ENCODE measurements around the gene CERK.

CERK gene

DNA sequence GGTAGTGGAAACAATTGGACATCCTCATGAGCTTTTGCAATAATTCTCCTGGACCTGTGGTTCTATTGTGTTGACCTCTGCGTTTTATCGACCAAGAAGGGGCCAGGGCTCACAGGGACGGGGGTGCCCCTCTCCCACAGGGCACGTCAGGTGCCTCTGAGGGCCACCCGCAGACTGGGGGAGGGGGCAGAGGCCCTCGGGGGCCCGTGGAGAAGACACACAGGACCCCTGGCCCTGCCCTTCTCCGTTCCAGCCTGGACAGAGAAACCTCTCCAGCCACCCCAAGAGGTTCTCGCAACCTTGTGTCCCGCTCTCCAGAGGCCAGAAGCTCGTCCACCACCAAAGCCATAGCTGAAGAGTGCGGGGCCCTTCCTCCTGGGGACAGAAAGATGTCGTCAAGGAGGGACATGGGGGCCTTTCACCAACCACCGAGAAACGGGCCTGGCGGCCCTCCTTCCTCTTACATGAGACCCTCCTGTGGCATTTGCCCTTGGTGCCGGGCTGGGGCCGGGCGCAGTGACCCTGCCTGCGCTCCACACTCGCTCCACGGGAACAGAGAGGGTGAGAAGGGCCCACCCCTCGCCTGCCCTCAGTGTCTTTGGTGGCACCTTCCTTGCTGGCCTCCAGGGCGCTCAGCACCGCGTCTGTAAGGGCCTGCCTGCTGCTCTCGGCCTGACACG is 60.6 kb downstream of the CERK start:
- no peak for DNase-seq (ENCODE audit: low spot score)

DNA sequence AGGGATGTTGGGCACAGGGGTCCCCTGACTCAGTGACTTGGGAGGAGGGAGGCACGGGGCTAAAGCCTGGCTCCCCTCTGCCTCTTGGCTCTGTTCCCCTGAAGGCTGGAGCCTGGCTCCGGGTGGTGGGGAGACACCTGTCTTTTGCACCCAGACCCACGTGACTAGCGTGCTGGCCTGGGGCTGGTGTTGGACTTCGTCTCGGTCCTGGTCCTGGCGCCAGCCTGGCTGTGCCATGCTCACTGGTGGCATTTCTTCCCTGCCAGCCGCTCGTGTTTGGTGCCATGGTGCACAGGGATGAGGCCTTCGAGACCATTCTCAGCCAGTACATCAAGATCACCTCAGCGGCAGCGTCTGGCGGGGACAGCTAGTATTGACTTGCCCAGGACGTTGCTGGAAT is 61.2 kb downstream of the CERK start:
- no peak for DNase-seq (ENCODE audit: low spot score)

DNA sequence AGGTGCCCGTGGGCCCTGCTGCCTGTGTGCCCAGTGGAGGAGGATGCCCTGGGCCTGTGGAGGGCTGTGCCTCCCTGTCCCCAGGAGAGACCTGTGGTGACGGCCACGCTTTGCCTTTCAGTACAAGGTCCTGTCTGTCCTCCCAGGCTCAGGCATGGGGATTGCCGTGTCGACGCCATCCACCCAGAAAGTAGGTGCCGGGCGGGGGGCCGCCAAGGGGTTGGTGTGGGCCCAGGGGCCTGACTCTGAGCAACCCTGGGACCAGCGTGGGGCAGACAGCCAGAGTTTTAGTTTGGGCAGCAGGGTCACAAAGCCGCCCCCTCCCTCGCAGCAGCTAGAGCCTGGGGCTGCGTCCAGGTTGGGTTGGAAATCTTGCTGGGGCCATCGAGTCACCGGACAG is 61.6 kb downstream of the CERK start:
- DNase-seq (ENCODE audit: low spot score) = no peak

- no peak for DNase-seq (ENCODE audit: low spot score)
These were observed 62.1 kb downstream of the CERK start for GRCh38 chr22:46675938-46676337.

DNA sequence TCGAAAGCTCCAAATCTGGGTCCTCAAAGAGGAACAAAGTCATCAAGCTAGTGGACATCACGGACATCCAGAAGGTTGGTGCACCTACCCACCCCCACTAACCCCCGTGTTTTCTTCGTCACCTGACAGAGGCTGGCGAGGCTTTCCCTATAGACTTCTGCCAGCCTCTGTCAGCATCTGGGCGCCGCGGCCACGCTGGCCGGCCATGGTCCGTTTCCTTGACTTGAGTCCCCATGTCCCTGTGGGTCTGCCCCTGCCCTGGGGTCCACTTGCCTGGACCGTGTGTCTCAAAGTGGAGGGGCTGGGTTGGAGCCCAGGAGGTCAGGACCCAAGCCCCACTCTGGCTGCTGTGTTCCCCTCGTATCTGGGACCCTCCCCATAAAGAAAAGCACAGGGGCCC is 62.6 kb downstream of the CERK start:
- no peak for DNase-seq (ENCODE audit: low spot score)

DNA sequence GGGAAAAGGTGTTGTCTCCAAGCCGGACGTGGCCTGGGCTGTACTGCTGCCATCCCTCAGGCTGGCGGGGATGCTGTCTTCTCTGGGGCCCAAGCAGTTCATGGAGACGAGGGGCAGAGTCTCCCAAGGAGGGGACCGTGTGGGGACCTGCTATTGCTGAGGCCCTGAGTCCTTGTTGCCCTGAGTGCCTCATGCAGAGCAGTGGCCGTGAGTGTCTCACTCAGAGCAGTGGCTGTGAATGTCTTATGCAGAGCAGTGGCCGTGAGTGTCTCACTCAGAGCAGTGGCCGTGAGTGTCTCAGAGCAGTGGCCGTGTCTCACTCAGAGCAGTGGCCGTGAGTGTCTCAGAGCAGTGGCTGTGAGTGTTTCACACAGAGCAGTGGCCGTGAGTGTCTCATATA is 63.1 kb downstream of the CERK start:
- no peak for DNase-seq (ENCODE audit: low spot score)

GRCh38 chr22:46674367-46674781 is 63.7 kb downstream of the CERK start:
- peak; percentile 74 for DNase-seq (ENCODE audit: low spot score)

- DNase-seq (ENCODE audit: low spot score) = no peak
These were observed 64.3 kb downstream of the CERK start for GRCh38 chr22:46673662-46674236.

GRCh38 chr22:46673205-46673604 is 64.8 kb downstream of the CERK start:
- no peak for DNase-seq (ENCODE audit: low spot score)

DNA sequence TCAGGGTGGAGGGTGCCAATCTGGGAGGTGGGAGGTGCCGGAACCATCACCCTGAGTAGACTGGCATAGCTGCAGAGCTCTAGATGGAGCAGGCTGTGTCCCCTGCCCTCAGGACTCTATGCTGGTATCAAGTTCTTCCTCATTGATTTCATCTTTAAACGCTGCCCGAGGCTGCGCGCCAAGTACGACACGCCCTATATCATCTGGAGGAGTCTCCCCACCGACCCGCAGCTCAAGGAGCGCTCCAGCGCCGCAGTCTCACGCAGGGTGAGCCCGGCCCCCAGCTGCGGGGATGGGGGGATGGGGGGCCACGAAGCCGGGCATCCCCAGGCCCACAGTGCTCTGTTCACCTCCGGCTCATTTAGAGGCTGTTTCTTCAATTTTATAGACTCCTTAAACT is 65.3 kb downstream of the CERK start:
- DNase-seq (ENCODE audit: low spot score) = no peak

- DNase-seq (ENCODE audit: low spot score) = no peak
These were observed 66.1 kb downstream of the CERK start for GRCh38 chr22:46671824-46672432.

DNA sequence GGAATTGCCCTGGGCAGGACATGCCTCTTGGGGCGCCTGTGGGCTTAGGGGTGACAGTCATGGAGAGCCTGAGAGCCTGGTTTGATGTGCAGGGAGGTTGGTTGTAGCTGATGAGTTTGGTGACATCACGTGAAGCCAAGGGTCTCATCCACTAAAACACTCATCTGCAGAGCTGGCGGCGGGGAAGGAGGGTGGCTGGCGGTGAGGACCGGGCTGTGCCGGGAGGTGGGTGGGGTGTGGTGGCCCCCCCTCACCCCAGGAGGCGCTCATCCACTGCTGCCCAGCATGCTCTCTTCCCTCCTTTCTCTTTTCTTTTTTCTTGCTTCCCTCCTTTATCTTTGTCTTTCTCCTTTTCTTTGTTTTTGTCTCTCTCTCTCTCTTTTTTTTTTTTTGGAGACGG is 68.9 kb downstream of the CERK start:
- DNase-seq (ENCODE audit: low spot score) = no peak

GRCh38 chr22:46668116-46668515 is 69.9 kb downstream of the CERK start:
- no peak for DNase-seq (ENCODE audit: low spot score)

GRCh38 chr22:46667245-46667623 is 70.8 kb downstream of the CERK start:
- no peak for DNase-seq (ENCODE audit: low spot score)

DNA sequence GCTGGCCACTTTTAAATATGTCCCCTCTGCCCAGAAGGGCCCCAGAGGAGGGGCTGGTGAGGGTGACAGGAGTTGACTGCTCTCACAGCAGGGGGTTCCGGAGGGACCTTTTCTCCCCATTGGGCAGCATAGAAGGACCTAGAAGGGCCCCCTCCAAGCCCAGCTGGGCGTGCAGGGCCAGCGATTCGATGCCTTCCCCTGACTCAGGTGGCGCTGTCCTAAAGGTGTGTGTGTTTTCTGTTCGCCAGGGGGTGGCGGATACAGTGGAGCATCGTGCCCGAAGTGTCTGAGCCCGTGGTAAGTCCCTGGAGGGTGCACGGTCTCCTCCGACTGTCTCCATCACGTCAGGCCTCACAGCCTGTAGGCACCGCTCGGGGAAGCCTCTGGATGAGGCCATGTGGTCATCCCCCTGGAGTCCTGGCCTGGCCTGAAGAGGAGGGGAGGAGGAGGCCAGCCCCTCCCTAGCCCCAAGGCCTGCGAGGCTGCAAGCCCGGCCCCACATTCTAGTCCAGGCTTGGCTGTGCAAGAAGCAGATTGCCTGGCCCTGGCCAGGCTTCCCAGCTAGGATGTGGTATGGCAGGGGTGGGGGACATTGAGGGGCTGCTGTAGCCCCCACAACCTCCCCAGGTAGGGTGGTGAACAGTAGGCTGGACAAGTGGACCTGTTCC is 71.3 kb downstream of the CERK start:
- no peak for DNase-seq (ENCODE audit: low spot score)

DNA sequence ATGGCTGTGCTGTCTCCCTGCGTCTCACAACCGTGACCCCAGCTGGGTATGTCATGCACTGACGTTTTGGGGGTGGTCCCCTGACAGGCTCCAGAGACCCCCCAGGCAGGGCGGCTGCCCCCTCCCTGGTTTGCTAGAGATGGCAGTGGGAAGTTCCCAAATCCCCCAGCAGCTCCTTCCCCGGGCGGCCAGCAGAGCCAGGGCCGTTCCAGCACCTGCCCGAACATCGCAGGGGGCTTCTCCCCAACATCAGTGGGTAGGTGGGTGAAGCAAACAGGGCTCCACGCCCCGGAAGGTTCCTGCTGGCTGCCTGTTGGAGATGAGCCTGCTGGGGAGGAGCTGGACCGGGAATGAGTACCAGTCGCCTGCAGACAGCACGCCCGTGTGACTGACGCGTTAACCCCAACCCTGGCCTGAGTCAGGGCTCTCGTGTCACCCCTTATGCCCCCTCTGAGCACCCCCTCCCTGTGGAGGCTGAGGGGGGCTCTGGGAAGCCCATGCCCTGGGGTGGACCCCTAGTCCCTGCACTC is 72.2 kb downstream of the CERK start:
- DNase-seq (ENCODE audit: low spot score) = no peak

DNA sequence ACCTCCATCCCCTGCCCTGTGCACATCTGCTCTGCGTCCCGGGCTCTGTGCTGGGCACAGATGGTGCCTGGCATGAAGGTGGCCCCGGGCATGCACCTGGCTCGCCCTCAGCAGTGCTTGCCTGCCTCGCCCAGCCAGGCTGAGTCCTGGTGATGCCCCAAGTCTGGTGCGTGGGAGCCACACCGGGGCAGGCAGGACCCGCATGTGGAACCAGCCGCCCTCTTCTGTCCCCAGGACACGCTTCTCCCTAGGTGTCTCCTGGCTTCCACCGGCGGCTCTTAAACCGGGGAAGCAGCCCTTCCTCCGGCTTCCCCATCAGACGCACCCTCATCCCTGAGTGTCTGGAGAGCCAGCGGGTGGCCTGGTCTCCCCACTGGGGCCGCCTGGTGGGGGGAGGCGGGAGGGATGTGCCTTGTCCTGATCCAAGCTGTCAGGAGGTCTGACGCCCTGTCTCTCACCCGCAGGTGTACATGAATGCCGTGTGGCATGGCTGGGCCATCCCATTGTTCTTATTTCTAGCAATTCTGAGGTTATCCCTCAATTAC is 72.8 kb downstream of the CERK start:
- DNase-seq (ENCODE audit: low spot score) = no peak

DNA sequence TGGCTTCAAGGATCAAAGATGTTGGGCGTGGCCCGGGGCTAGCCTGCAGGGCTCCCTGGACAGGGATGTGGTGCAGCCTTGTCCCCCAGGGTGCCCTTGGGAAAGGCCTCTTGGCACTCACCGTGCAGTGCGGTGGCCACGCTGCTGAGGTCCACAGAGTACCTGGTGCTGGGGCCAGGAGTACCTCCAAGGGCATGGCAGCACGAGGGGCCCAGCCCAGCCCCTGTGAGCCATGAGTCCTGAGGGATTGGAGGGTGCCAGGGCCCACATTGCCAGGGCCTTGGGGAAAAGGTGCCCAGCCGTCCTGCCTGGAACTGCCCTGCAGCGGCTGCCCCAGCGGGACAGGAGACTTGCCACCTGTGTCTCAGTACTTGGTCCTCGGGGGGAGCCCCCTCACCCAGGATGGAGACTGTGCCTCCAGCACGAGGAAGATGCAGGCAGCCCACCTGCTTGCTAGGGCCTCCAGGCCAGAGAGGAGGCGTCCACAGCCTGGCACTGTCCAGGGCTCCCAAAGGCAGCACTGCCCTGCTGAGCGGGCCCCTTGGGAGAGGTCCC is 73.7 kb downstream of the CERK start:
- DNase-seq (ENCODE audit: low spot score) = no peak

GRCh38 chr22:46663436-46664100 is 74.5 kb downstream of the CERK start:
- DNase-seq (ENCODE audit: low spot score) = no peak

DNA sequence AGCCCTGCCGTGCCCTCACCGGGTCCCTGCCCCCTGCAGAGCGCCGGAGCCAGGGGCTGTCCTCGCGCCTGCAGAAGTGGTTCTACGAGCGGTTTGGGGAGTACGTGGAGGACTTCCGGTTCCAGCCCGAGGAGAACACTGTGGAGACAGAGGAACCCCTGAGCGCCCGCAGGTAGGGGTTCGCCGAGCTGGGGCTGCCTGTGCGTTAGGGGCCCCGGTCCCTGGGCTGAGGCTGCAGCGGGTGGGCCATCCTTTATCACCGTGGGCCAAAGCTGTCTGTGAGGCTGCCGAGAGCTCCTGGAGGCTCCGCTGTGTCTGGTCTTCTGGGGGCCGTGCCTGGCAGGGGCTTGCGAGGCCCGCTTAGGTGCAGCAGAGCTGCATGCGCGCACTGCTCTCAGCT is 75.1 kb downstream of the CERK start:
- DNase-seq (ENCODE audit: low spot score) = no peak

- DNase-seq (ENCODE audit: low spot score) = no peak
These were observed 75.8 kb downstream of the CERK start for GRCh38 chr22:46662226-46662625.
